AG04449 (cell line): ENCODE results near the gene GPBP1L1.

Source experiments
- CTCF ChIA-PET: fragments of 350-600 bp; formaldehyde crosslinking; extraction: SDS; loops from one replicate; lab custom pipeline; 2021; ENCODE audit warnings: antibody characterized with exemption; lab: Yijun Ruan, JAX
- POLR2A ChIA-PET: fragments of 400-600, 350-600 bp; formaldehyde crosslinking; extraction: SDS; loops from one replicate; lab custom pipeline; 2020; ENCODE audit warnings: antibody characterized with exemption, inconsistent platforms; lab: Yijun Ruan, JAX
- DNase-seq: peaks from one replicate; pipeline ENCODE4 v3.0.0-alpha.2; 2010; ENCODE audit warnings: low read depth, low spot score
- H3K4me3 ChIP-seq: 2 replicates; pipeline ENCODE4 v1.5.1; 2011; ENCODE audit warnings: low read depth, mild to moderate bottlenecking, control low read depth, low read length
- TF ChIP-seq, protein P1 (sequence below): IDR thresholded peaks from one replicate; pipeline ENCODE4 v1.5.1; 2011; ENCODE audit warnings: mild to moderate bottlenecking, moderate library complexity, low read length, control low read depth, inconsistent platforms; ENCODE audit not compliant: insufficient read depth; ENCODE audit errors: missing control alignments

Gene GPBP1L1

DNA sequence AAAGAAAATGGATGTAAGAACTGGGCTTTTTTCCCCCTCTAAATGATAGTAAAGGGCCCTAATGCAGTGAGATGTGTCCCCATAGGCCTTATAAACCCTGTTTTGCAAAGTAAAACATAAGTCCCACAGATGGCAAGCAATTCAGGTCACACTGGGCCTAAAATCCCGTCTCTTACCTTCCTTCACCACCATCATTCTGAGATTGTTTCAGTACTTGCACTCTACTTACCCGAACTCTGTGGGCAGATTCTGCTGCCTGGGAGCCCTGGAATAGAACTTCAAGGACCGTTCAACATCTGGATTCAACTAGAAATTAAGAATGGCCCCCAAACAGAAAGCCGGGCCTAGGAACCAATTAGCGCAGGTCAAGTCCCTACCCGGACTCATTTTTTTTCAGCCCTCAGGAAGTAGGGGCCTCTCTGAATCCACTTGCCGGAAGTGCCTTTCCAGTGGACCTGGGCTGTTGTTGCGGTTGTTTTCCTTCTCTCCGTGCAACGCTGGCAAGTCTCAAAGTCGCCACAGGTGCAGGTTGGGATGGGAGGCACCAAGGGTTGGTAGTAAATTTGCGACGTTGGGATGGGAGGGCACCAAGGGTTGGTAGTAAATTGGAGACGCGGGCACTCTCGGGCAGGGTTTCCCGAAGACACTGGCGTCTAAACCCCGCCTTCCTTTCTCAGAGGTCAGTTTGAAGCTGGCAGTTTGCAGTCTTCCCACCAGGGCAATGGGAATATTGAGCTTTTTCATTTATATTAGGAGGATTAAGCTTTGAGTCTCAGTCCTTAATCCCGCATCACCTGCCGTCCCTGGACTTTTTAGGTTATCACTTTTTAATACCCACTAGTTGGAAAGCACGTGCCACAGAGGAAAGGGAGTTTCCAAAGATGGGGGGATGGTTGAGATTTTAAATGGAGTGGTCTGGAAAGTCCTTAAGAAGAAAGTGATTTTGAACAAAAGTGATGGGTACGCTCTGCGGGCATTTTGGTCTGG lies 1.7 kb upstream of the GPBP1L1 start, which contains the start of gene TMEM69:
TSS of gene TMEM69 (plus strand) at position 428 of the 987 bp plus-strand sequence. CDS start 2,888 bp downstream, outside the sequence.
- peak within 1 kb of the TSS; percentile 96 for H3K4me3 ChIP-seq
- CTCF ChIA-PET = interaction anchor here (1.0 kb wide), 2 partner anchors 9 to 10 kb away, joined by 3 to 5 read pairs; no protein-coding TSS in a partner anchor
- DNase-seq = peak; percentile 53
- TF ChIP-seq, protein P1, sequence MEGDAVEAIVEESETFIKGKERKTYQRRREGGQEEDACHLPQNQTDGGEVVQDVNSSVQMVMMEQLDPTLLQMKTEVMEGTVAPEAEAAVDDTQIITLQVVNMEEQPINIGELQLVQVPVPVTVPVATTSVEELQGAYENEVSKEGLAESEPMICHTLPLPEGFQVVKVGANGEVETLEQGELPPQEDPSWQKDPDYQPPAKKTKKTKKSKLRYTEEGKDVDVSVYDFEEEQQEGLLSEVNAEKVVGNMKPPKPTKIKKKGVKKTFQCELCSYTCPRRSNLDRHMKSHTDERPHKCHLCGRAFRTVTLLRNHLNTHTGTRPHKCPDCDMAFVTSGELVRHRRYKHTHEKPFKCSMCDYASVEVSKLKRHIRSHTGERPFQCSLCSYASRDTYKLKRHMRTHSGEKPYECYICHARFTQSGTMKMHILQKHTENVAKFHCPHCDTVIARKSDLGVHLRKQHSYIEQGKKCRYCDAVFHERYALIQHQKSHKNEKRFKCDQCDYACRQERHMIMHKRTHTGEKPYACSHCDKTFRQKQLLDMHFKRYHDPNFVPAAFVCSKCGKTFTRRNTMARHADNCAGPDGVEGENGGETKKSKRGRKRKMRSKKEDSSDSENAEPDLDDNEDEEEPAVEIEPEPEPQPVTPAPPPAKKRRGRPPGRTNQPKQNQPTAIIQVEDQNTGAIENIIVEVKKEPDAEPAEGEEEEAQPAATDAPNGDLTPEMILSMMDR = no peak
- POLR2A ChIA-PET = interaction anchor here (0.6 to 1.0 kb wide), 3 partner anchors 9 to 156 kb away, joined by 3 to 4 read pairs (median 3); no protein-coding TSS in a partner anchor

DNA sequence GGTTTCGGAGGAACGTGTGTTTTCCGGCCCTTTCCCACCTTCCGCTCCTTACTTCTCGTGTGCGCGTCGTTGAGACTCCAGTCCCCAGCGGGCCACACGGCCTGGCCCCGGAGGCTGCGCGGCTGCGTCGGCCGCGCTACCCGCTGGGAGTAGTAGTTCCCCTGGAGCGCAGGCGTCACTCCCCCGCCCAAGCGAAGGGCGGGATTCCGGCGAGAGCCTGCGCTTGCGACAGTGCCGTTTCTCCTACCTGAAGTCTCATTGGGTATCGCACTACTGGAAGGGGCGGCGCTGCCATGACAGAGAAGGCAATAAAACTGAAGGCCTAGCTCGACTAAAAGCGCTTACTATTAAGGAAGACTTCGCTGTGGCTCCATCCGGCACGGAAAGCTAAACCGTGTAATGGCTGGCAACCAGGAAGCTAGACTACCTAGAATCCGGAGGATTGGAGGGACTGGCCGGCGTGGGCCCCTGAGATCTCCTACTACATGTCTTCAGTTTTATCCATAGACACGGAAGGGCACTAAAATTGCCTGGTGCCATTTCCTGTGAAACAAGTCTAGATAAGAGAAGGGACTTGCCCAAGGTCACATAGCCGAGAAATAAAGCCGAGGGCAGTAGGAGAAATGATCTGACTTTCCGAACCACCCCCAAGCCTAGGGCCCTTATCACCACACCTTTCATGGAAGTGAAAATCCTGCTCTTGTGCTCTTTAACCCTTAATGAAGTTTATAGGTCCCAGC lies 851 bp upstream of the GPBP1L1 start:
- peak; percentile 96 for DNase-seq
- ChIA-PET POLR2A (interaction anchor here (0.6 to 1.0 kb wide), 4 partner anchors 8 to 443 kb away, joined by 3 read pairs; no protein-coding TSS in a partner anchor), CTCF (interaction anchor here (1.0 kb wide), 1 partner anchor 9 kb away, joined by 3 read pairs; no protein-coding TSS in a partner anchor)
- TF ChIP-seq, protein P1 = no peak
- peak overlapping the region; percentile 99 for H3K4me3 ChIP-seq

DNA sequence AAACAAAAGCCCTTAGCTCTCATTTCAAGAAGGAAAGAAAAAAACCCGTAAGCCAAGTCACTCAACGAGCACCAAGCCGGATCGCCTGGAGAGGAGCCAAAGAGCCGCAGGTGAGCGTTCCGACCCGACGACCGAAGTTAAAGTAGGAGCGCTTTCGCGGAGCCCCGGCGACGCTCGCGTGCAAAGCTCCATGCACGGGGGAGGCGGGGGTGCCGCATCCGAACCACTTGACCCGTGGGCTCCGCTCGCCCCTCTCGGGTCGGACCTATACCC lies 382 bp downstream of the GPBP1L1 start:
- ChIA-PET POLR2A (interaction anchor here (0.6 to 1.2 kb wide), 4 partner anchors 74 to 1422 kb away, joined by 3 to 6 read pairs (median 3); partner anchors contain the start of gene PRDX1), CTCF (interaction anchor here (0.9 kb wide), 2 partner anchors 9 to 158 kb away, joined by 3 read pairs; no protein-coding TSS in a partner anchor)
- peak overlapping the region; percentile 99 for H3K4me3 ChIP-seq
- TF ChIP-seq, protein P1 = no peak
- DNase-seq = no peak

DNA sequence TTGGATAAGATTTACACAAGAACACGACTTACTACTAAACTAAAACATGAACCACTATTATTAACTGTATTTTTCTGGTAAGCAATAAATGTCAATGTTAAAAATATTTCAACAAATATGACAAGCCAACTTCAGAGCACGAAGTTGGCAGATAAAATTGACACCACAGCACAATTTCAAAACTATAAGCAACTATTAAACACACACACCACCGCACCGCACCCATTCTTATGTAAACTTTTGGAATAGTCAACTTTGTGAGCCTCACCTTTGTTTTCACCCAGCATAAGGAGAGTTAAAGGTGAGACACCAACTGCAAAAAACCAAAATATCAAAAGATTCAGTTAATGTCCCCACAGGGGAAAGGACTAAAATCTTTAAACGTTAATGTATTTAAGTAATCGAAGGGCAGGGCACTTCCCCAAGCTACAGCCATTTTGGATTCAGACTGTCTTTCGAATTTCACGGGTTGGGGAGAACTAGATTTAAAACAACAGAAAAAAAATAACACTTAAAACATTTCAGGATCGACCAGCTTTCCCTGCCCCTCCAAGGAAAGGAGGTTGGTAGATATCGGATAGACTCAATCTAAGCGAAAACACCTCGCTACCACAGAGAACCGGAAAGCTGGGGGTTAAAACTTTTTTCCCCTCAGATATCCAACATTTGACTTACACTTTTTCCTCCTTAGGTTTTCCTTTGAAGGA lies 872 bp downstream of the GPBP1L1 start:
- ChIA-PET POLR2A (interaction anchor here (0.6 to 1.2 kb wide), 3 partner anchors 73 to 1421 kb away, joined by 3 to 6 read pairs (median 3); partner anchors contain the start of gene PRDX1), CTCF (interaction anchor here (0.9 kb wide), 2 partner anchors 10 to 159 kb away, joined by 3 read pairs; no protein-coding TSS in a partner anchor)
- TF ChIP-seq, protein P1 = no peak
- no peak for DNase-seq
- H3K4me3 ChIP-seq = peak overlapping the region; percentile 99

DNA sequence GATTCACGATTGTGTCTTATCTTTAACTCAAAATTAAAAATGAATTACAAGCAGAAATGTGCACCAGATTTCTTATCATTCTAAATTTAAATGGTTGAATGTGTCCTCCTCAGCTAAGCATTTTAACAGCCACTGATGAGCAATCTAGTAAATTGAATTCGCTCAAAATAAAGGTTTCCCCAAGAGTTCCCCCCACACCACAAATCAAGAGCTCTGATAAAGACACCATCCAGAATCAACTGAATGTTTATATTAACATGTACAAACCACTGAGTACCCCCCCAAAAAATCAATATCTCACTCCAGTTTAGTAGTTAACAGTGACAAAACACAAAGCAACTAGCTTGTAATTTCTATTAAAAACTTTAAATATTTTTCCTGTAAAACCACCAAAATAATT lies 1.9 kb downstream of the GPBP1L1 start:
- H3K4me3 ChIP-seq = peak overlapping the region; percentile 99
- POLR2A ChIA-PET = no interaction called here
- TF ChIP-seq, protein P1 = no peak
- no peak for DNase-seq
- CTCF ChIA-PET = no interaction called here
